ENCODE results near the gene FHOD3.
"Not testable (repeated sequence)": the region's sequence is repeated elsewhere in the genome, so short reads cannot be mapped to it uniquely, and the experiment has no call there.

The FHOD3 gene

DNA sequence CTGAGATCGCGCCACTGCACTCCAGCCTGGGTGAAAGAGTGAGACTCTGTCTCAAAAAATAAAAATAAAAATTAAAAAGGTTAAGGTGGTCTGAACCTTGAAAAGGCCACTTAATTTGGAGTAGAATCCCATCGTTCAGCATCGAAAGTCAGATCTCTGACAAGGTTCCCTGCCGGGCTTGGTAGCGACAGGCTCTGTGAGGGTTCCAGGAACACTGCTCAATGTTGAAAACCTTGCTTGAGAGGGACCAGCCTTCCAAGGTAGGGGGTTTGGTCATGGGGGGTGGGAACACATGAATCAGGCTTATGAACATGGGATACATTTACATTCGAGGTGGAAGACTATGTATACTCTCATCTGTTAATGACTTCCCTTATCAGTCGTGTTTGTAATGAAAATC lies 232.2 kb downstream of the FHOD3 start:
- DNase-seq: no peak

GRCh38 chr18:36530676-36531405 lies 233.3 kb downstream of the FHOD3 start:
- no peak for DNase-seq

DNA sequence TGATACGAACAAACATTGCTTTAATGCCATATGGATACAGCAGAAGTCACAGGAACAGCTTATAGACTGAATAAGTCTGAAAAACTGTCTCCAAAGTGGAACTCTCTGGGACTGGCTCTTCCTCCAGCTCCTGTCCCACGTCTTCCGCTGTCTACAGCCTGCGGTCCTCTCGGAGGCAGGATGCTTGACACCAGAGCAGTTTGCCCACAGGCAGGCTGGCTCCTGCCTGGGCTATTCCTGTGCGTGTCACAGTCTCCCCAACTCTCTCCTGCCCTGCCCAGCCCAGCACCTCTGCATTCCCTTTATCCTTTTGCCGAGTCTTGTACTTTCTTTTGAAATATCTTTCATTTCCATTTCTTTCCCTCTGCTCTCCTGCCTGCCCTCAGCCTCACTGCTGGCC lies 234.1 kb downstream of the FHOD3 start:
- no peak for DNase-seq

- DNase-seq: no peak
Measured at GRCh38 chr18:36532394-36532793, 234.9 kb downstream of the FHOD3 start.

DNA sequence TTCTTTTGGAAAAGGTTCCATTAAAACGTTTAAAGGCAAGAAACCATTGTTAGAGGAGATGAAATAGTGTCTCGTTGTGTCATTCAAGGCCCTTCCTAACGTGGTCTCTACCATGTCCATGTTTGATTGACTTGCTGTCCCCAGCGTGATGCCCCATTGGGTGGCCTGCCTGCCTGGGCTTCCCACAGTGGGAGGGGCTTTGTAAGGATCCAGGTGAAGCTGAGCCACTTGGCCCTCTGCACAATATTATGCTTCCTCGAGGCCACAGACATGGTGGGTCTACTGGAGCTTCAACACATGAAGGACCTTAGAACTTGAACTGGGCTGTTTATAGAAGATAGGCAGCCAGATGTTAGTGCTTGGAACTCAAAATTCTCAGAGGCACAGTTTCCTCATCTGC lies 235.3 kb downstream of the FHOD3 start:
- DNase-seq: no peak

- no peak for DNase-seq
Measured at GRCh38 chr18:36533446-36534153, 236.1 kb downstream of the FHOD3 start.

DNA sequence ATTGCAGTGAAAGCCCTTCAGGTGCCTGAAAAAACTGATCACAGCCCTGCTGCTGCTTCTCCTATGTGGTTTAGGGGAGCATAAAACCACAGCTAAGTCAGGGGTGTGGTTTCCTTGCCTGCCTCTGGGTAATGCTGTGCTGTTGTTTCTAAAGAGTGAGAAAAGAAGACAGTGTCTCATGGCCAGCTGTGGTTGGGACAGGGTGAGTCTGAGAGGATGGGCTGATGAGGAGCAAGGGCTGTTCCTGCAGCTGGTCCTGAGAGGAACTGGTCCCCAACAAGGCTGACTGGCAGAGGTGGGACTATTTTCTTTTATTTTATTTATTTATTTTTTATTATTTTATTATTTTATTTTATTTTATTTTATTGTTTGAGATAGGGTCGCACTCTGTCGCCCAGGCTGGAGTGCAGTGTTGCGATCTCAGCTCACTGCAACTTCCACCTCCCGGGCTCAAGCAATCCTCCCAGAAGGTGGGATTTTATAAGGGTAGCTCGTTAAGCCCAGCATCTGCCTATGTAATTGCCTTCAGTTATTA lies 236.7 kb downstream of the FHOD3 start:
- DNase-seq: no peak

GRCh38 chr18:36535202-36535935 lies 237.9 kb downstream of the FHOD3 start:
- no peak for DNase-seq

- DNase-seq: no peak
Measured at GRCh38 chr18:36536426-36536825, 238.9 kb downstream of the FHOD3 start.

GRCh38 chr18:36537289-36537688 lies 239.8 kb downstream of the FHOD3 start:
- DNase-seq: no peak

DNA sequence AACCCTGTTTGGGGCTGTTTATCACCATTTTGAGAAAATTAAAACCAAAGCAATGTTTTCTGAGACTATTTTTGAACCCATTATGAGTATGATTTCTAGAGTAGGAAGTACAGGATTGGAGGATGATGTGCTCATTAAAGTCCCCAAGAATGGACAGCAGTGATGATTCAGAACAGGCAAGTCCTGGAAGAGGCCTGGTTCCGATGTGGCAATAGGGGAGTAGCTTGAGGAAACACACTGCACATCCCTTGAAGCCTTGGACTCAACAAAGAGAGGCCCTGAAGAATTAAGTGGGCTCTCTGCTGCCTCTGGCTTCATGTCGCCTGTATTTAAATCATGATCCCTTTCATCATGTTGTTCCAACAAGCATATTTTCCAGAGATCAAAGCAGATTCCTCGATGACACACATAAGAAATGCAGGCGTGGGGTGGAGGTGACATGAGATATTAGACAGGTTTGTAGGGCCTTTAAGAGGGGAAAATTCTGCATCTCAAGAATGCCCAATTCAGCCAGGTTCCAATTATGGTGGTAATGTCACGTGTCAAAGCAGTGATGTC lies 242.2 kb downstream of the FHOD3 start:
- DNase-seq: no peak

DNA sequence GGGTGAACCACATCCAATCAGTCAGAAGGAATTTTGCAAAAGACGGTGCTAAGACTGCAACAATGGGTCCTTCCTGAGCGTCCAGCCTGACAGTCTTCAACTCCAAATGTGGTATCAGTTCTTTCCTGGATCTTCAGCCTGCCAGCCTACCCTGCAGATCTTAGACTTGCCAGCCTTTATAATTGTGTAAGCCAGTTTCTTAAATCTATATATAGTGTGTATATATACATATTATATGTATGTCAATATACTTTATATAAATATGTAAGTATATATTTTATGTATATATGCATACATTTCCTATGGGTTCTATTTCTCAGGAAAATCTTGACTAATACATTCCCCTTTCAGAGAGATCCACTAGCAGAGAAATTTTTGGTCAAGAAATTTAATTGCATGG lies 245.5 kb downstream of the FHOD3 start:
- DNase-seq: no peak

GRCh38 chr18:36543991-36544725 lies 246.6 kb downstream of the FHOD3 start:
- DNase-seq: peak; percentile 87

GRCh38 chr18:36545821-36546427 lies 248.4 kb downstream of the FHOD3 start:
- no peak for DNase-seq

GRCh38 chr18:36546876-36547275 lies 249.4 kb downstream of the FHOD3 start:
- DNase-seq: no peak

DNA sequence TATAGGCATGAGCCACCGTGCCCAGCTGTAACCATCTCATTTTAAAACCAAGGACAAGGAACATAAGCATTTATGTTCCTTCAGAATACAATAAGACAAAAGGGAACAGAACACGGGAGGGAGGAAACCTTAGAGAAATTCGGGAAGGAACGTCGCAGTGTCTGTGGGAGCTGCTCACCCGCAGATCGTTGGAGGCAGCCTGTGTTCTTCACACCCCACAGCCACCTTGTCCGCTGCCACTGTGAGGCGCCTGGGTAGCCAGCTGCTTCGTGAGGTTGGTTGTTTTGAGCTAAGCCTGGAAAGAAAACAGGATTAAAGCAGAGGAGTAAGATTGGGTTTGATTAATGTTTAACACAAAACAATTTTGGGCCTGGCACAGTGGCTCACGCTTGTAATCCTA lies 250.0 kb downstream of the FHOD3 start:
- DNase-seq: no peak

- DNase-seq: not testable (repeated sequence)
Measured at GRCh38 chr18:36551274-36551673, 253.8 kb downstream of the FHOD3 start.

GRCh38 chr18:36558234-36558633 lies 260.7 kb downstream of the FHOD3 start:
- no peak for DNase-seq

- DNase-seq: no peak
Measured at GRCh38 chr18:36559149-36559857, 261.8 kb downstream of the FHOD3 start.

DNA sequence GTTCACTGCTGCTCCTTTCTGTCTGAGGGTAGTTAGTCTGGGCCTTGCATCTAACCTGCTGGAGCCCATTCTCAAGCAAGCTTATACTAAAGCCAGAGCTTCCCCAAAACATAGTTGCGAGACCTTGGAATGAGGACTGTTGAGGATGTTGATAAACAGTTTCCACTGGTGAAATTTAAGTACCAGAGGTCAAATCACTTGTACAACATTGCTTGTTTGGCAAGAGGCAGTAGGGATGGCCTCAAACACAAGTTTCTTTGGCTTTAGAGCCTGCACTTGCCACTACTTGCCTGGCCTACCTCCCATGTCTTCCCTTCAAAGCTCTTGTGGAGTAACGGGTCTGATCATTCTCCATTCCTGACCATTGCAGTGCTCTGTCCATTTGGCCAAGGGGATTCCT lies 262.7 kb downstream of the FHOD3 start:
- no peak for DNase-seq

DNA sequence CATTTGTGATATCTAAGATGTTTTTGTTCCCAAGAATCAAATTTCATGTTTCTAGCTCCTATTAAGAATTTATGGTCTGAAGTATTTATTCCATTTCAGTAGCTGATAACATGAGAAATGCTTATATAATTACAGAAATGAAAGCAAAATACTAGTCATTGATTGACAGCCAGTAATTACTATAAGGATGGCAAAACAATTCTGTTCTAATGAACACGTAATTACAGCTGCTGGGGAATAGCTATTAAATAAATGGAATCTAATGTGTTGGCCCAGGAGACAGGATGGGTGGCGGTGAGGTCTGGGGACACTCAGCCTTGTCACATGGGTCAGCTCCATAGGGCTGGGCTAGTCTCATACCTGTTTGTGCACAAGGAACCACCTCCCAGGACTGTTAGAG lies 263.5 kb downstream of the FHOD3 start:
- no peak for DNase-seq

DNA sequence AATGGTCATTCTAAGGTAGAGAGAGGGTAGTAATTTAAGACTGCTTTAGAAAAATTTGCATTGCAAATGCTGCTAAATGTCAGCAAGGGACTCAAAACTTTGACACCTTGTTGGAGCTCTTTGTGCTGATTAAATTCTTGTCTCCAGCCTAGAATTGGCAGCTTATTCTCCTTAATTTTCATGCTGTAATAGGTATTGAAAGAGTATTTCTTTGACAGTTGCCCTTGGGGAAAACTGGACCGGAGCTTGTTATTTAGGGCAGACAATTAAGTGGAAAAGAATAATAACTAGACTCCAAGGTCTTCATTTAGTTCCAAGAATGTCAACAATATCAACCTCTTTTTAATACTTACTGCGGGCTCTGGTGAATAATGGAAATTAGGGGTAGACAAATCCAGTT lies 267.3 kb downstream of the FHOD3 start:
- no peak for DNase-seq

Measured in DMS79 (cell line).